Activated effector memory CD4-positive, alpha-beta T cell treated with Interleukin-2 at 50 U/mL for 16 hours (primary cell): Measurements from ENCODE around the gene HAT1.
"Not testable (repeated sequence)": the region's sequence is repeated elsewhere in the genome, so short reads cannot be mapped to it uniquely, and the experiment has no call there.

Experiments
- DNase-seq: peaks from one replicate; pipeline ENCODE4 v3.0.0-alpha.2; 2020

HAT1 gene

GRCh38 chr2:171922230-171923022 lies at the start of gene HAT1:
TSS of gene HAT1 (plus strand) at chr2:171922461. CDS start at chr2:171922501, 40 bp downstream.
- DNase-seq = peak; percentile 95

- DNase-seq = no peak
These were observed 47.7 kb upstream of the HAT1 start for GRCh38 chr2:171874517-171874916.

GRCh38 chr2:171874963-171875362 lies 47.3 kb upstream of the HAT1 start:
- DNase-seq = no peak

GRCh38 chr2:171878481-171878993 lies 43.7 kb upstream of the HAT1 start:
- no peak for DNase-seq

- no peak for DNase-seq
These were observed 42.4 kb upstream of the HAT1 start for GRCh38 chr2:171879865-171880264.

- DNase-seq = no peak
These were observed 41.5 kb upstream of the HAT1 start for GRCh38 chr2:171880774-171881173.

GRCh38 chr2:171882089-171882769 lies 40.0 kb upstream of the HAT1 start:
- DNase-seq = no peak

GRCh38 chr2:171883275-171883893 lies 38.9 kb upstream of the HAT1 start:
- DNase-seq = no peak

- DNase-seq = no peak
These were observed 32.9 kb upstream of the HAT1 start for GRCh38 chr2:171889333-171889732.

GRCh38 chr2:171889808-171890207 lies 32.5 kb upstream of the HAT1 start:
- no peak for DNase-seq

- DNase-seq = no peak
These were observed 29.0 kb upstream of the HAT1 start for GRCh38 chr2:171893196-171893823.

GRCh38 chr2:171893824-171894611 lies 28.2 kb upstream of the HAT1 start, which contains the start of gene SLC25A12:
TSS of gene SLC25A12 (minus strand) at chr2:171894244. CDS start at chr2:171894214, 30 bp downstream.
- DNase-seq = peak; percentile 66

- DNase-seq = no peak
These were observed 27.7 kb upstream of the HAT1 start for GRCh38 chr2:171894612-171894947.

- no peak for DNase-seq
These were observed 26.5 kb upstream of the HAT1 start for GRCh38 chr2:171895786-171896185.

- DNase-seq = not testable (repeated sequence)
These were observed 22.5 kb upstream of the HAT1 start for GRCh38 chr2:171899623-171900282.

GRCh38 chr2:171902840-171903420 lies 19.3 kb upstream of the HAT1 start:
- DNase-seq = no peak

- DNase-seq = no peak
These were observed 14.0 kb upstream of the HAT1 start for GRCh38 chr2:171908235-171908634.

GRCh38 chr2:171909266-171909665 lies 13.0 kb upstream of the HAT1 start:
- no peak for DNase-seq

GRCh38 chr2:171910494-171910893 lies 11.8 kb upstream of the HAT1 start:
- no peak for DNase-seq

- DNase-seq = no peak
These were observed 8.7 kb upstream of the HAT1 start for GRCh38 chr2:171913517-171913916.

- no peak for DNase-seq
These were observed 2.8 kb upstream of the HAT1 start for GRCh38 chr2:171919453-171919852.

GRCh38 chr2:171921970-171922229 lies 361 bp upstream of the HAT1 start:
- DNase-seq = no peak
